ENCODE data around the gene MOB3B. TPM values are rescaled to one million over a fixed set of nuclear protein-coding genes. Genes with fewer than 3 reads are reported as not detected.

Gene MOB3B
- total RNA-seq, 4 donors from 2014 or later = 8.2 to 16.5 (median 10.5) TPM

GRCh38 chr9:27367175-27367798 lies 162.3 kb downstream of the MOB3B start:
- intact Hi-C loops (cut with DNase I; ENCODE audit: low total_unique reads) = no loop called here
- no peak for DNase-seq (ENCODE audit: low spot score in 2 of 2)
- WGBS, 2 donors = 36 to 43% methylated on average over 6 of the region's 6 CpGs
- no peak overlapping the region for H3K4me3 ChIP-seq (ENCODE audit: low read depth, poor library complexity, severe bottlenecking)
- TF ChIP-seq POLR2A (IDR thresholded peaks at IDR 0.05) = no peak
- TF ChIP-seq CTCF (IDR thresholded peaks at IDR 0.05) = no peak

- intact Hi-C loops (cut with DNase I; ENCODE audit: low total_unique reads) = no loop called here
- DNase-seq (ENCODE audit: low spot score in 2 of 2) = no peak
- WGBS, 2 donors = 27 to 28% methylated on average over 6 of the region's 6 CpGs
- TF ChIP-seq POLR2A (IDR thresholded peaks at IDR 0.05) (no peak), CTCF (IDR thresholded peaks at IDR 0.05) (no peak)
- no peak overlapping the region for H3K4me3 ChIP-seq (ENCODE audit: low read depth, poor library complexity, severe bottlenecking)
Measured at GRCh38 chr9:27365707-27366376, 163.8 kb downstream of the MOB3B start.

GRCh38 chr9:27362447-27363210 lies 167.0 kb downstream of the MOB3B start:
- no peak overlapping the region for H3K4me3 ChIP-seq (ENCODE audit: low read depth, poor library complexity, severe bottlenecking)
- intact Hi-C loops (cut with DNase I; ENCODE audit: low total_unique reads) = no loop called here
- no peak for DNase-seq (ENCODE audit: low spot score in 2 of 2)
- WGBS, 2 donors = 46 to 63% methylated on average over 5 of the region's 5 CpGs
- no peak for TF ChIP-seq POLR2A (IDR thresholded peaks at IDR 0.05)
- TF ChIP-seq CTCF (IDR thresholded peaks at IDR 0.05) = no peak

GRCh38 chr9:27361492-27361891 lies 168.1 kb downstream of the MOB3B start:
- intact Hi-C loops (cut with DNase I; ENCODE audit: low total_unique reads) = no loop called here
- no peak overlapping the region for H3K4me3 ChIP-seq (ENCODE audit: low read depth, poor library complexity, severe bottlenecking)
- DNase-seq (ENCODE audit: low spot score in 2 of 2) = no peak
- no peak for TF ChIP-seq POLR2A (IDR thresholded peaks at IDR 0.05)
- TF ChIP-seq CTCF (IDR thresholded peaks at IDR 0.05) = no peak
- WGBS, 2 donors = 87 to 91% methylated on average over 4 of the region's 4 CpGs

DNA sequence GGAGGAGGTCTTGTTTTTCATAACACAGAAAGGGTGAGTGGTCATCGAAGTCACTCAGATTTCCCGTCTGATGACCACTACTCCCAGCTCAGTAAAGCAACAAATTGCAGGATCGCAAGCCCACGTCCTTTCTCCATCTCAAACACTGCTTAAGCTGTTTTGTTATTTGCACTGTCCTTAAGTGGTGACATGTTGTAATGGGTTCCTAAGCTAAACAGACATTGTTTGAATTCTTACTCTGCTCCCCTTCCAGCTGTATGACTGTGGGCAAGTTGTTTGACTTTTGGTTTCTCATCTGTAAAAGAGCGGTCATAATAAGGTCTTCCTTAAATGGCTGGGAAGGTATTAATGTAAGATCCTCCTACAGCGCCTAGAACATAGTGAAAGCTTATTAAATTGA lies 169.9 kb downstream of the MOB3B start:
- TF ChIP-seq POLR2A (IDR thresholded peaks at IDR 0.05) = no peak
- no peak for TF ChIP-seq CTCF (IDR thresholded peaks at IDR 0.05)
- 95 to 98% methylated on average over 6 of the region's 6 CpGs for WGBS, 2 donors

More for the DNA sequence above, 169.9 kb downstream of the MOB3B start:
- intact Hi-C loops (cut with DNase I; ENCODE audit: low total_unique reads) = no loop called here
- H3K4me3 ChIP-seq (ENCODE audit: low read depth, poor library complexity, severe bottlenecking) = no peak overlapping the region
- no peak for DNase-seq (ENCODE audit: low spot score in 2 of 2)
